A549 (cell line): ENCODE results near the gene DEDD2. TPM values are rescaled to one million over a fixed set of nuclear protein-coding genes. Genes with fewer than 3 reads are reported as not detected.

Experiments used
- ATAC-seq, 2 experiments: fragments of 200-7000 bp in 1 of 2; fragments of >200 bp in 1 of 2; cut with Nextera tagmentation in 1 of 2; cut with Tn5 transposase in 1 of 2; 3 replicates each; pipeline versions ENCODE4 v1.8.0 to v1.9.1; 2018 to 2020; ENCODE audit warnings: mild to moderate bottlenecking in 1 of 2, moderate library complexity in 1 of 2
- CTCF ChIA-PET: fragments of 300-600 bp; sonication (Branson Sonifier 250); formaldehyde crosslinking; extraction: SDS; loops from one replicate; lab custom pipeline; 2021; ENCODE audit warnings: antibody characterized with exemption, inconsistent platforms; lab: Yijun Ruan, JAX
- POLR2A ChIA-PET: fragments of 350-600 bp; formaldehyde crosslinking; extraction: SDS; loops from one replicate; lab custom pipeline; 2021; ENCODE audit warnings: antibody characterized with exemption, inconsistent platforms; lab: Yijun Ruan, JAX
- DNase-seq, 2 experiments: peaks; one replicate each; pipeline versions ENCODE4 v3.0.0 to v3.0.0-alpha.2; 2011 to 2016; ENCODE audit warnings: low read depth in 1 of 2, low spot score in 1 of 2
- FAIRE-seq: peaks from 2 replicates; lab custom pipeline; 2011; peaks lifted over from hg19 to GRCh38; lab: Jason Lieb, UNC
- H3K27ac ChIP-seq, 2 experiments: fragments of >200 bp; sonication (Bioruptor Twin); formaldehyde crosslinking; 3 replicates each; pipeline ENCODE4 v1.5.1; 2016 to 2017
- H3K4me1 ChIP-seq: fragments of >200 bp; sonication (Bioruptor Twin); formaldehyde crosslinking; 3 replicates; pipeline ENCODE4 v1.6.1; 2016
- H3K4me2 ChIP-seq: fragments of >200 bp; sonication (Bioruptor Twin); formaldehyde crosslinking; 3 replicates; pipeline ENCODE4 v1.6.1; 2016
- H3K4me3 ChIP-seq: fragments of >200 bp; sonication (Bioruptor Twin); formaldehyde crosslinking; 3 replicates; pipeline ENCODE4 v1.5.1; 2016
- H3K9me3 ChIP-seq: fragments of >200 bp; sonication (Bioruptor Twin); formaldehyde crosslinking; 3 replicates; pipeline ENCODE4 v1.6.1; 2016
- BCL3 ChIP-seq: fragments of >200 bp; sonication (Bioruptor Twin); formaldehyde crosslinking; IDR thresholded peaks from 3 replicates; pipeline ENCODE4 v1.6.1; 2016
- BHLHE40 ChIP-seq: IDR thresholded peaks from 2 replicates; pipeline ENCODE4 v1.6.1; 2012; ENCODE audit warnings: low read depth, low read length, inconsistent platforms
- CBX8 ChIP-seq: fragments of 200-600 bp; sonication (generic); IDR thresholded peaks from 2 replicates; pipeline ENCODE4 v1.6.1; 2016
- CHD4 ChIP-seq: fragments of 200-600 bp; sonication (generic); IDR thresholded peaks from 2 replicates; pipeline ENCODE4 v1.6.1; 2016; ENCODE audit warnings: antibody characterized with exemption, mild to moderate bottlenecking, borderline replicate concordance
- CTCF ChIP-seq: fragments of >200 bp; sonication (Bioruptor Twin); formaldehyde crosslinking; IDR thresholded peaks from 3 replicates; pipeline ENCODE4 v1.5.1; 2016
- EHF ChIP-seq: fragments of 250-450 bp; sonication (Bioruptor Pico); IDR thresholded peaks from 2 replicates; pipeline ENCODE4 v1.5.0; 2020; ENCODE audit warnings: mild to moderate bottlenecking
- FOSL2 ChIP-seq, 2 experiments: fragments of 450-650 bp in 1 of 2; fragments of >200 bp in 1 of 2; sonication (Bioruptor Twin) in 1 of 2; formaldehyde crosslinking; IDR thresholded peaks; 2 replicates each; pipeline versions ENCODE4 v1.5.0 to v1.6.1; 2016 to 2020; ENCODE audit warnings: mild to moderate bottlenecking in 1 of 2, moderate library complexity in 1 of 2
- GATA3 ChIP-seq: IDR thresholded peaks from 2 replicates; pipeline ENCODE4 v1.6.1; 2012; ENCODE audit warnings: borderline replicate concordance
- HDAC2 ChIP-seq: fragments of 200-600 bp; sonication (generic); IDR thresholded peaks from 2 replicates; pipeline ENCODE4 v1.6.1; 2016
- HOXB13 ChIP-seq: fragments of 250-450 bp; sonication (Bioruptor Pico); IDR thresholded peaks from 2 replicates; pipeline ENCODE4 v1.5.0; 2020; ENCODE audit warnings: low read depth, mild to moderate bottlenecking, moderate library complexity
- HOXB5 ChIP-seq: fragments of 250-450 bp; sonication (Bioruptor Pico); IDR thresholded peaks from 2 replicates; pipeline ENCODE4 v1.5.0; 2020; ENCODE audit warnings: mild to moderate bottlenecking, moderate library complexity
- JUN ChIP-seq, 2 experiments: fragments of >200 bp; sonication (Bioruptor Twin); formaldehyde crosslinking; IDR thresholded peaks; 2 replicates in 1 of 2; 3 replicates in 1 of 2; pipeline ENCODE4 v1.6.1; 2016 to 2017
- KDM5A ChIP-seq: fragments of 200-600 bp; sonication (generic); IDR thresholded peaks from 2 replicates; pipeline ENCODE4 v1.6.1; 2016; ENCODE audit warnings: antibody characterized with exemption, mild to moderate bottlenecking
- MAFK ChIP-seq: fragments of 450-650 bp; IDR thresholded peaks from 2 replicates; pipeline ENCODE4 v1.6.1; 2014; ENCODE audit not compliant: partially characterized antibody
- MAZ ChIP-seq: fragments of 150-350 bp; IDR thresholded peaks from 2 replicates; pipeline ENCODE4 v1.6.1; 2014; ENCODE audit warnings: antibody characterized with exemption, low read depth, low read length, borderline replicate concordance
- NPAS2 ChIP-seq: fragments of 250-450 bp; sonication (Bioruptor Pico); IDR thresholded peaks from 2 replicates; pipeline ENCODE4 v1.8.0; 2022; ENCODE audit warnings: mild to moderate bottlenecking, moderate library complexity, borderline replicate concordance
- POLR2A ChIP-seq: IDR thresholded peaks from 2 replicates; pipeline ENCODE4 v1.6.1; 2012; ENCODE audit warnings: mild to moderate bottlenecking, low read length
- POLR2AphosphoS2 ChIP-seq: conservative IDR thresholded peaks from 2 replicates; pipeline ENCODE4 v1.6.1; 2012; ENCODE audit warnings: low read length, improper control_type of control experiment, inconsistent platforms
- RAD21 ChIP-seq, 2 experiments: fragments of >200 bp in 1 of 2; sonication (Bioruptor Twin) in 1 of 2; formaldehyde crosslinking in 1 of 2; IDR thresholded peaks in 1 of 2; conservative IDR thresholded peaks in 1 of 2; 2 replicates in 1 of 2; 3 replicates in 1 of 2; pipeline ENCODE4 v1.6.1; 2012 to 2018; ENCODE audit warnings: inconsistent platforms in 1 of 2
- RARB ChIP-seq: fragments of 250-450 bp; sonication (Bioruptor Pico); IDR thresholded peaks from 2 replicates; pipeline ENCODE4 v1.8.0; 2021; ENCODE audit warnings: mild to moderate bottlenecking, moderate library complexity
- RFX5 ChIP-seq: fragments of 450-650 bp; IDR thresholded peaks from 2 replicates; pipeline ENCODE4 v1.7.1; 2014; ENCODE audit warnings: antibody characterized with exemption, mild to moderate bottlenecking, moderate library complexity
- SREBF2 ChIP-seq: fragments of 450-650 bp; IDR thresholded peaks from 2 replicates; pipeline ENCODE4 v1.6.1; 2014; ENCODE audit warnings: mild to moderate bottlenecking, moderate library complexity
- TFCP2L1 ChIP-seq: fragments of 250-450 bp; sonication (Bioruptor Pico); IDR thresholded peaks from 2 replicates; pipeline ENCODE4 v1.5.0; 2021; ENCODE audit warnings: mild to moderate bottlenecking
- ZC3H11A ChIP-seq: fragments of 450-650 bp; IDR thresholded peaks from 2 replicates; pipeline ENCODE4 v1.6.1; 2014; ENCODE audit warnings: antibody characterized with exemption, mild to moderate bottlenecking
- ZFP36 ChIP-seq: fragments of 450-650 bp; IDR thresholded peaks from 2 replicates; pipeline ENCODE4 v1.6.1; 2014; ENCODE audit warnings: borderline replicate concordance; ENCODE audit not compliant: partially characterized antibody
- ZSCAN20 ChIP-seq: fragments of 250-450 bp; sonication (Bioruptor Pico); IDR thresholded peaks from 2 replicates; pipeline ENCODE4 v1.8.0; 2022; ENCODE audit warnings: mild to moderate bottlenecking, moderate library complexity
- WGBS: methylation state at CpG from one replicate; pipeline ENCODE4 v1.1.6; 2017; ENCODE audit errors: missing lambda C conversion rate; 5-methylcytosine and 5-hydroxymethylcytosine counted together
- polyA plus RNA-seq, 4 experiments: library from polyadenylated mRNA; depleted of rRNA in 3 of 4; stranded (reverse); fragments of >200 nt; fragmentation: RNase III in 1 of 4; extraction: RNeasy Plus Mini Kit Qiagen cat#74134 plus additional on column Dnase treatment in 1 of 4; gene quantifications; 2 replicates in 3 of 4; 3 replicates in 1 of 4; pipeline ENCODE4 v1.2.3, GENCODE V29; 2011 to 2017
- TF ChIP-seq, protein P1 (sequence below): fragments of 200-600 bp; sonication (generic); IDR thresholded peaks from 2 replicates; pipeline ENCODE4 v1.6.1; 2016; ENCODE audit warnings: antibody characterized with exemption, mild to moderate bottlenecking, moderate library complexity

The DEDD2 gene
- polyA plus RNA-seq, 2 of the 4 experiments (the other 2 are of a cell fraction), result 30.8 to 54.1 TPM

GRCh38 chr19:42226886-42227285 lies 9.4 kb upstream of the DEDD2 start:
- 93% methylated on average over 1 of the region's 1 CpG for WGBS
- ATAC-seq (peak; percentile 4 to 10; a peak in 2 of 6 replicates), DNase-seq (no peak), FAIRE-seq (no peak)
- no peak overlapping the region for H3K4me3 ChIP-seq
- CTCF ChIA-PET, result interaction anchor here (1.0 to 12.7 kb wide), 8 partner anchors 13 to 118 kb away, joined by 3 to 185 read pairs (median 6); partner anchors contain the start of gene GSK3A
- no peaks in the 10 kb centered on the region for H3K9me3 ChIP-seq
- POLR2A ChIA-PET, result interaction anchor here (1.0 to 1.9 kb wide), 2 partner anchors 13 to 16 kb away, joined by 3 to 4 read pairs; no protein-coding TSS in a partner anchor
- no peak overlapping the region for H3K4me2 ChIP-seq
- TF ChIP-seq NPAS2 (CRISPR knock-in tag), result no peak
- TF ChIP-seq, protein P1, sequence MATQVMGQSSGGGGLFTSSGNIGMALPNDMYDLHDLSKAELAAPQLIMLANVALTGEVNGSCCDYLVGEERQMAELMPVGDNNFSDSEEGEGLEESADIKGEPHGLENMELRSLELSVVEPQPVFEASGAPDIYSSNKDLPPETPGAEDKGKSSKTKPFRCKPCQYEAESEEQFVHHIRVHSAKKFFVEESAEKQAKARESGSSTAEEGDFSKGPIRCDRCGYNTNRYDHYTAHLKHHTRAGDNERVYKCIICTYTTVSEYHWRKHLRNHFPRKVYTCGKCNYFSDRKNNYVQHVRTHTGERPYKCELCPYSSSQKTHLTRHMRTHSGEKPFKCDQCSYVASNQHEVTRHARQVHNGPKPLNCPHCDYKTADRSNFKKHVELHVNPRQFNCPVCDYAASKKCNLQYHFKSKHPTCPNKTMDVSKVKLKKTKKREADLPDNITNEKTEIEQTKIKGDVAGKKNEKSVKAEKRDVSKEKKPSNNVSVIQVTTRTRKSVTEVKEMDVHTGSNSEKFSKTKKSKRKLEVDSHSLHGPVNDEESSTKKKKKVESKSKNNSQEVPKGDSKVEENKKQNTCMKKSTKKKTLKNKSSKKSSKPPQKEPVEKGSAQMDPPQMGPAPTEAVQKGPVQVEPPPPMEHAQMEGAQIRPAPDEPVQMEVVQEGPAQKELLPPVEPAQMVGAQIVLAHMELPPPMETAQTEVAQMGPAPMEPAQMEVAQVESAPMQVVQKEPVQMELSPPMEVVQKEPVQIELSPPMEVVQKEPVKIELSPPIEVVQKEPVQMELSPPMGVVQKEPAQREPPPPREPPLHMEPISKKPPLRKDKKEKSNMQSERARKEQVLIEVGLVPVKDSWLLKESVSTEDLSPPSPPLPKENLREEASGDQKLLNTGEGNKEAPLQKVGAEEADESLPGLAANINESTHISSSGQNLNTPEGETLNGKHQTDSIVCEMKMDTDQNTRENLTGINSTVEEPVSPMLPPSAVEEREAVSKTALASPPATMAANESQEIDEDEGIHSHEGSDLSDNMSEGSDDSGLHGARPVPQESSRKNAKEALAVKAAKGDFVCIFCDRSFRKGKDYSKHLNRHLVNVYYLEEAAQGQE, result no peak
- TF ChIP-seq ZFP36, result no peak
- no peak for TF ChIP-seq MAFK
- no peak for TF ChIP-seq CTCF
- TF ChIP-seq RAD21 (conservative IDR thresholded peaks at IDR 0.05 in 1 of 2, IDR thresholded peaks at IDR 0.05 in 1 of 2), result no peak
- no peak for TF ChIP-seq CBX8
- no peak for TF ChIP-seq KDM5A
- no peak for TF ChIP-seq HOXB13 (CRISPR knock-in tag)
- no peak for TF ChIP-seq RARB
- no peak for TF ChIP-seq CHD4
- TF ChIP-seq RFX5, result no peak
- TF ChIP-seq HOXB5 (CRISPR knock-in tag), result no peak
- TF ChIP-seq ZSCAN20 (CRISPR knock-in tag), result no peak
- TF ChIP-seq HDAC2, result no peak
- no peak for TF ChIP-seq TFCP2L1 (CRISPR knock-in tag)
- no peak for TF ChIP-seq EHF (CRISPR knock-in tag)
- H3K4me1 ChIP-seq, result peaks cover 11% of the 10 kb centered on the region; the same call in 2 of the 3 replicates
- no peak overlapping the region for H3K27ac ChIP-seq

- FAIRE-seq (no peak), DNase-seq (no peak), ATAC-seq (no peak)
- Histone ChIP-seq H3K9me3 (no peaks in the 10 kb centered on the region), H3K4me3 (no peak overlapping the region), H3K4me2 (no peak overlapping the region), H3K4me1 (peaks cover 21% of the 10 kb centered on the region), H3K27ac (no peak overlapping the region)
- 95% methylated on average over 33 of the region's 33 CpGs for WGBS
- ChIA-PET CTCF (interaction anchor here (0.6 to 12.7 kb wide), 14 partner anchors 9 to 175 kb away, joined by 3 to 185 read pairs (median 4); partner anchors contain the start of gene GSK3A), POLR2A (interaction anchor here (1.9 kb wide), 1 partner anchor 17 kb away, joined by 4 read pairs; no protein-coding TSS in a partner anchor)
- TF ChIP-seq ZC3H11A (no peak), POLR2AphosphoS2 (no peak), FOSL2 (IDR thresholded peaks at IDR 0.05) (no peak), FOSL2 (CRISPR knock-in tag; IDR thresholded peaks at IDR 0.05) (no peak), HDAC2 (no peak), BCL3 (no peak), HOXB13 (CRISPR knock-in tag) (no peak), RARB (no peak), TFCP2L1 (CRISPR knock-in tag) (no peak), BHLHE40 (no peak), SREBF2 (no peak), POLR2A (no peak), MAZ (no peak), GATA3 (no peak), JUN (IDR thresholded peaks at IDR 0.05) (no peak)
- TF ChIP-seq, protein P1, result no peak
Measured at GRCh38 chr19:42225718-42226292, 8.3 kb upstream of the DEDD2 start.
